ENCODE measurements around the gene MARCHF4.
A peak's percentile ranks its signal among the peaks of the same experiment; 100 is the strongest.

MARCHF4 gene

DNA sequence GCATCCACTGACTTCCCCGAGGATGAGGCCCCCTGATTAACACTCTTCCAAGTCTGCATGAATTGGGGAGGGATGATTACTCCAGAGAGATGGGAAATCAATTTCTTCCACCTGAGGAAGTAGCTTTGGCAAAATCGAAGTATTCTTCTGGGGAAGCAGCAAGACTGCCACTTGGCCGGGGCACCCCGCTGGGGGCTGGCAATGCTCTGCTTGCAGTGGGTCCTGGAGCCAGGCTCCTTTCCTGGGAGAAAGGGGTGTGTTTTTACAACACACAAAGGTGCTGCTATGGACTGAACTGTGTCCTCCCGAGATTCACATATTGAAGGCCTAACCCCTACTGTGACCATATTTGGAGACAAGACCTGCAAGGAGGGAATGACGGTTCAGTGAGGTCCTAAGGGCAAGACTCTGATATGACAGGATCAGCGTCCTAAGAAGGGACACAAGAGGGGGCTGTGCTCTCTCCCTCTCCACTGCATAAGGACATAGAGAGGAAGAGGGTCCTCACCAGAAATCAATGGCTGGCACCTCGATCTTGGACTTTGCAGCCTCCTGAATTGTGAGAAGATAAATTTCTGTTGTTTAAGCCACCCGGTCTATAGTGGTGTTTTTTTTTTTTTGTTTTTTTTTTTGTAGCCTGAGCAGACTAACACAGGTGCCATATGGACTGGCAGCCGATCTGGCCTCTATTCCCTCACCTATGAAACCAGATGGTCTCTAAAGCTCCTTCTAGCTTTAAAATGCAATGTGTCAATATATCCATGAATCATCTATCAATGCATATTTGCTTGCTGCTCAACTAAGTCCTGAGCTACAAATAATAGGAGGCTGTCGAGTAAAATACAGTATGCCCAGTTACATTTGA lies 36.4 kb upstream of the MARCHF4 start:
- in situ Hi-C loops (cut with HindIII; ENCODE audit: low pct_unique_long_range_greater_than_20kb, low sequenced_read_pairs): no loop called here
- no peak for DNase-seq (ENCODE audit: low read depth in 1 of 2, low spot score in 1 of 2)
- TF ChIP-seq JUND (IDR thresholded peaks at IDR 0.05; ENCODE audit: low read depth): no peak

DNA sequence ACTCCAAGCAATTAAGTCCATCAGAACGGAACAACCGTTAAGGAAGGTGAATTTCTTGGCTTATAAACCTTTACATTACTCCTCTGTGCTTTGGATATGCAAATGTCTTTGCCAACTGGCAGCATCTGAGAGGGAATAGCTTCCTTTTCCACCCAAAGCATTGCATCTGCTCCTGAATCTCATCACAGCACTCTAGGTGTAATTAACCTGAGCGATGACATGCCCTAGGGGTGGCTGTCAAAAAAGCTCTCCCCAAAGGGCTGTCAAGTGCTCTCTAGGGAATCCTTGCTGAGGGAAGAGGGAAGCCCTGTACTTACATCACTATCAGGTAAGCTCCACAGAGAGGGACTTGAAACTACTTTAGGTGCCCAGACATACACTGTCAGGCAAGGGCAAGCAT lies 34.5 kb upstream of the MARCHF4 start:
- no peak for TF ChIP-seq JUND (IDR thresholded peaks at IDR 0.05; ENCODE audit: low read depth)
- DNase-seq (ENCODE audit: low read depth in 1 of 2, low spot score in 1 of 2): no peak
- in situ Hi-C loops (cut with HindIII; ENCODE audit: low pct_unique_long_range_greater_than_20kb, low sequenced_read_pairs): no loop called here

- in situ Hi-C loops (cut with HindIII; ENCODE audit: low pct_unique_long_range_greater_than_20kb, low sequenced_read_pairs): no loop called here
Measured at GRCh38 chr2:216405588-216405987, 33.3 kb upstream of the MARCHF4 start.

DNA sequence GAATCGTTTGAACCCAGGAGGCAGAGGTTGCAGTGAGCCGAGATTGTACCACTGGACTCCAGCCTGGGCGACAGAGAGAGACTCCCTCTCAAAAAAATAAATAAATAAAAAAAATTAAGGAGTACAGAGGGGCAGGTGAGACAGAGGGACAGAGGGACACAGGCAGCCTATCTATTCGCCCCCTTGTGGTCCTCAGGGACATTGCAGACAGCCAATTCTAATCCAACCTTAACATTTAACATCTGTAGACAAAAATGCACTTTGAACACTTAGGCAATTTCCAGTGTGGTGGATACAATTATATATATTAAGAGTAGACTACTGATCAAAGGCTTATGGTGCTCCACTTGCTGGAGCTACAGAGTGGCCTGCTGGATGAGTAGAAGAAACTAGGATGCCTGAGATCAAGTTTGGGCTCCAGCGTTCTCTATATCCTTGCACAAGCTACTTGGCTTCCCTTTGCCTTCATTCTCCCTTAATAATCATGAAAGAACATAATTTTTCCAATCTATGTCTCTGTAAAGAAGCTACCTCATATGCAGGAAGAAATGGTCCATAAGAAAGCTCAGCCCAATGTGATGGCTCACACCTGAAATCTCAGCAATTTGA lies 31.8 kb upstream of the MARCHF4 start:
- peak in 1 of 2 experiments; percentile 40 for DNase-seq (ENCODE audit: low read depth in 1 of 2, low spot score in 1 of 2)
- TF ChIP-seq JUND (IDR thresholded peaks at IDR 0.05; ENCODE audit: low read depth): no peak
- in situ Hi-C loops (cut with HindIII; ENCODE audit: low pct_unique_long_range_greater_than_20kb, low sequenced_read_pairs): no loop called here

More at GRCh38 chr2:216405588-216405987, 33.3 kb upstream of the MARCHF4 start:
- no peak for TF ChIP-seq JUND (IDR thresholded peaks at IDR 0.05; ENCODE audit: low read depth)
- DNase-seq (ENCODE audit: low read depth in 1 of 2, low spot score in 1 of 2): no peak

DNA sequence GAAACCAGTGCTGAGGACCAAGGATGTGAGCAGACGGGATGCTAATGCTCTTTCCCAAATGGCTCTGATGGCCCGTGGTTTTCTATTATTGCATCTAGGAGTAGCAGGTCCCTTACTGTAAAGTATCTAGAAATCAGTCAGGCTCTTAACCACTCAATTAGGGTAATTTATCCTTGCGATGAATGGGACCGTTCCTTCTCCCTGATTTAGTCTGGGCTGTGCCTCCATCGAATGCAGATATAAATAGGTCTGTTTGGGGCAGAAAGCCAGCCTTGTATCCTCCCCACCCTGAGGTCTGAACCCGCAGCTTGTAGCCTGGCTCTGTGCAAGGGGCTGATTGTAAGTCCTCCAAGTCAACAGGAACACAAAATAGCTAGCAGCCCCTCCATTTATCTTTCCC lies 30.5 kb upstream of the MARCHF4 start:
- in situ Hi-C loops (cut with HindIII; ENCODE audit: low pct_unique_long_range_greater_than_20kb, low sequenced_read_pairs): no loop called here
- no peak for DNase-seq (ENCODE audit: low read depth in 1 of 2, low spot score in 1 of 2)

DNA sequence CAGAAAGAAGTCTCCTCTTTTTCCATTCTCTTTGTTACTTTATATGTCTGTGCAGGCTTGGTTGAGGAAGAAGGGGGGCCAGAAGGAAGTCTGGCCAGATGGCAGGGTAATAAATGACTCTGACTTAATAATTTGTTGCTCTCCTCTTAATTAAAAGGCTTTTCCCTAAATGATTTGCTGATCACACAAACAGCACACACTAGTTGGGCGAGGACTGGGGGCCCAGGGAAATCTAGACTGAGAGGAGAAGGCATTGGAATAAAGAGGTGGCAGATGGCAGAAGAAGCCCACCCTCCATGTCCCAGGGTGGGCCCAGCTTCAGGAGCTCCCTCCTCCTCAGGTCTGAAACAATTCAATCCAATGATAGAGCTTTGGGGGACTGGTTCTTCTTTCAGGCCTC lies 27.3 kb upstream of the MARCHF4 start:
- no peak for DNase-seq (ENCODE audit: low read depth in 1 of 2, low spot score in 1 of 2)
- in situ Hi-C loops (cut with HindIII; ENCODE audit: low pct_unique_long_range_greater_than_20kb, low sequenced_read_pairs): no loop called here
- no peak for TF ChIP-seq JUND (IDR thresholded peaks at IDR 0.05; ENCODE audit: low read depth)

More for the DNA sequence above, 30.5 kb upstream of the MARCHF4 start:
- TF ChIP-seq JUND (IDR thresholded peaks at IDR 0.05; ENCODE audit: low read depth): no peak

GRCh38 chr2:216394881-216395280 lies 22.6 kb upstream of the MARCHF4 start:
- no peak for TF ChIP-seq JUND (IDR thresholded peaks at IDR 0.05; ENCODE audit: low read depth)
- in situ Hi-C loops (cut with HindIII; ENCODE audit: low pct_unique_long_range_greater_than_20kb, low sequenced_read_pairs): no loop called here
- no peak for DNase-seq (ENCODE audit: low read depth in 1 of 2, low spot score in 1 of 2)

DNA sequence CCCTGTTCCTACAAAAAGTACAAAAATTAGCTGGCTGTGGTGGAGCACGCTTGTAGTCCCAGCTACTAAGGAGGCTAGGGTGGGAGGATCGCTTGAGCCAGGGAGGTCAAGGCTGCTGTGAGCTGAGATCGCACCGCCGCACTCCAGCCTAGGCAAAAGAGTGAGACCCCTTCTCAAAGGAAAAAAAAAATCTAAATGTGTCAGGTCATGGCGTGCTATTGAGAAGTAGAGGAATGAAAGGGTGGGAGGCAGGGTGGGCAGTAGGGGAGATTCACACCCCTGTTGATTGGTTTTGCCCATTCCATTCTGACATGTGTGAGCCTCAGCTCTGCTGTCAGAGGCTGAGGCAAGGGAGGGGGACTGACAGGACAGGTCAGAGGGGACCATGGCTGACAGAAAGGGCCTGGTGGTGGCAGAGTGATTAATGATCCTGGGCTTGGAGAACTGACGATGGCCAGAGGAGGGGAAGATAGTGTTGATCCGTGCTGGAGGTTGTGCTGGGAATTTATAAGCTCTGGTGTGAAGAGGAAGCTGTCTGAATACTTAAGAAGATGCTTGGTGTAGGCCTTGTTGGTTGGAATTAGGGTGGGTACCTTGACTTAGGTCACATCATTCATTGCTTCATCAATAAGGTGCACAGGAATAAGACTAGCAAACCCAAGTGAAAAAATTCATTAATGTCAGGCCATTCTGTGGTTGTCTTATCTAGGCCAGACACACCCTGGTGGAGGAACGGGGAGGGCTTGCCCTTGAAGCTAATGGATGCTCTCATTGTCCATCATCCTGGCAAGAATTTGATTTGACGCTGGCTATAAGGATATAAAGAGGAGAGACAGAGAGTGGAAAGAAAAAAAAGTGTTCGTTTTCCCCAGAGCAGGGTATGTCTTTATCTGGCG lies 20.9 kb upstream of the MARCHF4 start:
- no peak for TF ChIP-seq JUND (IDR thresholded peaks at IDR 0.05; ENCODE audit: low read depth)

GRCh38 chr2:216392018-216392562 lies 19.8 kb upstream of the MARCHF4 start:
- DNase-seq (ENCODE audit: low read depth in 1 of 2, low spot score in 1 of 2): no peak
- in situ Hi-C loops (cut with HindIII; ENCODE audit: low pct_unique_long_range_greater_than_20kb, low sequenced_read_pairs): no loop called here
- no peak for TF ChIP-seq JUND (IDR thresholded peaks at IDR 0.05; ENCODE audit: low read depth)

More for the DNA sequence above, 20.9 kb upstream of the MARCHF4 start:
- in situ Hi-C loops (cut with HindIII; ENCODE audit: low pct_unique_long_range_greater_than_20kb, low sequenced_read_pairs): no loop called here
- no peak for DNase-seq (ENCODE audit: low read depth in 1 of 2, low spot score in 1 of 2)

DNA sequence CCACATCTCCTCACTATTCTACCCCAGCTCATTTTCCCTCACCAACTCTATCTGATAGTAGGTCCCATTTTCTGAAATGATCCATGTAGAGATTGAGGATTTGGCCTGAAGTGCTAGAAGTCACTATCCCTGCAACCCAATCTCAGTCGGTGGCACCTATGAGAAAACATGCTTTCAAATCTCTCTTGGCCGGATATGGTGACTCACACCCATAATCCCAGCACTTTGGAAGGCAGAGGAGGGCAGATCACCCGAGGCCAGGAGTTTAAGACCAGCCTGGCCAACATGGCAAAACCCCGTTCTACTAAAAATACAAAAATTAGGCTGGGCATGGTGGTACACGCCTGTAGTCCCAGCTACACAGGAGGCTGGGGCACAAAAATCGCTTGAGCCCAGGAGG lies 19.1 kb upstream of the MARCHF4 start:
- TF ChIP-seq JUND (IDR thresholded peaks at IDR 0.05; ENCODE audit: low read depth): no peak
- in situ Hi-C loops (cut with HindIII; ENCODE audit: low pct_unique_long_range_greater_than_20kb, low sequenced_read_pairs): no loop called here
- DNase-seq (ENCODE audit: low read depth in 1 of 2, low spot score in 1 of 2): no peak

- DNase-seq (ENCODE audit: low read depth in 1 of 2, low spot score in 1 of 2): no peak
- in situ Hi-C loops (cut with HindIII; ENCODE audit: low pct_unique_long_range_greater_than_20kb, low sequenced_read_pairs): no loop called here
- TF ChIP-seq JUND (IDR thresholded peaks at IDR 0.05; ENCODE audit: low read depth): no peak
Measured at GRCh38 chr2:216389570-216389969, 17.3 kb upstream of the MARCHF4 start.

All from T47D (cell line).